ENCODE measurements around the gene EDAR. TPM values are rescaled to one million over a fixed set of nuclear protein-coding genes. Genes with fewer than 3 reads are reported as not detected.

Gene EDAR
- total RNA-seq, 1 experiment from 2014 or later = 0.15 TPM

GRCh38 chr2:108884619-108885018, 104.4 kb downstream of the EDAR start (continued):
- no peak for TF ChIP-seq RAD21 (IDR thresholded peaks at IDR 0.05; ENCODE audit: low read depth)
- TF ChIP-seq CBX3 (IDR thresholded peaks at IDR 0.05; ENCODE audit: low read depth) = no peak
- no peak for TF ChIP-seq POLR2AphosphoS5 (IDR thresholded peaks at IDR 0.05; ENCODE audit: low read depth, low read length)
- no peak for TF ChIP-seq EZH2phosphoT487 (IDR thresholded peaks at IDR 0.05; ENCODE audit: borderline replicate concordance)
- no peak for TF ChIP-seq SRF (IDR thresholded peaks at IDR 0.05; ENCODE audit: low read depth)
- no peak for TF ChIP-seq TCF7L2 (IDR thresholded peaks at IDR 0.05; ENCODE audit: borderline replicate concordance, extremely low read depth, insufficient read depth, insufficient read length)
- no peak for TF ChIP-seq ATF3 (IDR thresholded peaks at IDR 0.05)
- no peak for TF ChIP-seq EZH2 (IDR thresholded peaks at IDR 0.05)
- no peak for TF ChIP-seq EGR1 (IDR thresholded peaks at IDR 0.05; ENCODE audit: low read depth)
- TF ChIP-seq MAX (IDR thresholded peaks at IDR 0.05) = no peak

GRCh38 chr2:108878276-108878675, 110.7 kb downstream of the EDAR start:
- no peak overlapping the region for H3K9ac ChIP-seq (ENCODE audit: low read length)
- no peak overlapping the region for H3K4me2 ChIP-seq (ENCODE audit: low read length)
- no peaks in the 10 kb centered on the region for H3K9me2 ChIP-seq (ENCODE audit: insufficient read depth)
- H4K20me1 ChIP-seq (ENCODE audit: insufficient read depth) = no peaks in the 10 kb centered on the region
- BruUV-seq (replicated peaks) = no TSS peak
- no peaks in the 10 kb centered on the region; a peak in 1 of 4 replicates for H3K36me3 ChIP-seq (ENCODE audit: control insufficient read depth in 1 of 2, insufficient read depth in 2 of 2, low read length in 2 of 2)
- intact Hi-C loops (cut with micrococcal nuclease) = no loop called here
- ATAC-seq (no peak), DNase-seq (ENCODE audit: low read depth, low spot score) (no peak)
- H3K9me3 ChIP-seq (ENCODE audit: control insufficient read depth in 1 of 2, insufficient read depth in 1 of 2, low read depth in 1 of 2, low read length in 2 of 2) = 0 out of 4 replicates have a peak, but pooled peaks cover 0 to 6% of the 10 kb centered on the region in 2 experiments
- ChIA-PET RAD21 (ENCODE audit: low non-redundant PET in 1 of 2, low total read pairs in 2 of 2, uncharacterized antibody in 2 of 2, unreplicated experiment in 2 of 2) (no interaction called here), POLR2A (no interaction called here), CTCF (no interaction called here)
- no peaks in the 10 kb centered on the region for H3K27me3 ChIP-seq (ENCODE audit: insufficient read depth, low read length)
- no peak for TF ChIP-seq EZH2 (IDR thresholded peaks at IDR 0.05)
- TF ChIP-seq CTCF (IDR thresholded peaks at IDR 0.05 in 2 of 3, conservative IDR thresholded peaks at IDR 0.05 in 1 of 3; ENCODE audit: borderline replicate concordance in 1 of 3, insufficient read depth in 1 of 3, low read depth in 2 of 3, low read length in 2 of 3) = no peak
- TF ChIP-seq FOSL1 (IDR thresholded peaks at IDR 0.05; ENCODE audit: low read depth) = no peak
- no peak for TF ChIP-seq EZH2phosphoT487 (IDR thresholded peaks at IDR 0.05; ENCODE audit: borderline replicate concordance)
- no peak for TF ChIP-seq REST (IDR thresholded peaks at IDR 0.05; ENCODE audit: low read depth)
- TF ChIP-seq CBX3 (IDR thresholded peaks at IDR 0.05; ENCODE audit: low read depth) = no peak
- no peak for TF ChIP-seq POLR2A (IDR thresholded peaks at IDR 0.05; ENCODE audit: borderline replicate concordance, extremely low read depth, insufficient read depth, insufficient read length)
- no peaks in the 10 kb centered on the region for H3K79me2 ChIP-seq (ENCODE audit: insufficient read depth, low read length)
- H3K4me3 ChIP-seq (replicated peaks in 1 of 2; ENCODE audit: low read depth in 1 of 2, low read length in 2 of 2) = no peak overlapping the region
- no peaks in the 10 kb centered on the region for H3K4me1 ChIP-seq (ENCODE audit: control insufficient read depth in 1 of 2, insufficient read depth in 2 of 2, low read length in 2 of 2)
- H3K27ac ChIP-seq (ENCODE audit: low read depth, low read length) = no peak overlapping the region
- H2AFZ ChIP-seq (ENCODE audit: low read depth, low read length, poor library complexity, severe bottlenecking) = no peak overlapping the region
